GM12878 (cell line): ENCODE data around the gene MEIS2. TPM values are rescaled to one million over a fixed set of nuclear protein-coding genes. Genes with fewer than 3 reads are reported as not detected.

Experiments used
- BACH1 ChIP-seq: fragments of 450-650 bp; IDR thresholded peaks from 2 replicates; pipeline ENCODE4 v1.6.1; 2017; ENCODE audit warnings: mild to moderate bottlenecking, borderline replicate concordance
- BCL11A ChIP-seq: IDR thresholded peaks from 2 replicates; pipeline ENCODE4 v1.6.1; 2011; ENCODE audit warnings: low read depth, low read length
- CBFB ChIP-seq: IDR thresholded peaks from 2 replicates; pipeline ENCODE4 v1.6.1; 2016; ENCODE audit warnings: antibody characterized with exemption, low read depth
- CEBPB ChIP-seq, 2 experiments: fragments of 150-350 bp in 1 of 2; IDR thresholded peaks; 2 replicates each; pipeline ENCODE4 v1.6.1; 2012 to 2014; ENCODE audit warnings: low read depth in 2 of 2, low read length in 2 of 2, borderline replicate concordance in 1 of 2, inconsistent platforms in 1 of 2
- CEBPZ ChIP-seq: fragments of 150-350 bp; IDR thresholded peaks from 2 replicates; pipeline ENCODE4 v1.6.1; 2016; ENCODE audit warnings: low read depth, low read length
- CUX1 ChIP-seq: IDR thresholded peaks from 2 replicates; pipeline ENCODE4 v1.6.1; 2012; ENCODE audit warnings: improper control_type of control experiment, low read depth, low read length; ENCODE audit not compliant: insufficient replicate concordance
- EGR1 ChIP-seq, 2 experiments: IDR thresholded peaks; 1 replicate in 1 of 2; 2 replicates in 1 of 2; pipeline ENCODE4 v1.6.1; 2011 to 2012; ENCODE audit warnings: low read depth in 2 of 2, low read length in 2 of 2, borderline replicate concordance in 1 of 2, mild to moderate bottlenecking in 1 of 2, moderate library complexity in 1 of 2
- HDGF ChIP-seq: fragments of 450-650 bp; IDR thresholded peaks from 2 replicates; pipeline ENCODE4 v1.6.1; 2016; ENCODE audit warnings: antibody characterized with exemption
- IKZF1 ChIP-seq: fragments of 450-650 bp; conservative IDR thresholded peaks from 2 replicates; pipeline ENCODE4 v1.6.1; 2017; ENCODE audit warnings: antibody characterized with exemption, mild to moderate bottlenecking
- KAT2A ChIP-seq: conservative IDR thresholded peaks from 2 replicates; pipeline ENCODE4 v1.6.1; 2011; ENCODE audit warnings: low read depth, low read length; ENCODE audit not compliant: control insufficient read depth
- NFIC ChIP-seq: IDR thresholded peaks from 2 replicates; pipeline ENCODE4 v1.6.1; 2012; ENCODE audit warnings: low read depth, mild to moderate bottlenecking, inconsistent platforms, low read length, moderate library complexity
- NFXL1 ChIP-seq: fragments of 450-650 bp; IDR thresholded peaks from 2 replicates; pipeline ENCODE4 v1.6.1; 2017; ENCODE audit warnings: antibody characterized with exemption, mild to moderate bottlenecking, borderline replicate concordance
- RUNX3 ChIP-seq: IDR thresholded peaks from 2 replicates; pipeline ENCODE4 v1.6.1; 2012; ENCODE audit warnings: low read length, inconsistent platforms
- TAF1 ChIP-seq: IDR thresholded peaks from 2 replicates; pipeline ENCODE4 v1.6.1; 2011; ENCODE audit warnings: mild to moderate bottlenecking, low read depth, low read length, borderline replicate concordance
- USF1 ChIP-seq: IDR thresholded peaks from 2 replicates; pipeline ENCODE4 v1.6.1; 2011; ENCODE audit warnings: borderline replicate concordance, low read depth, mild to moderate bottlenecking, moderate library complexity, mixed read lengths, low read length; ENCODE audit not compliant: insufficient read depth; ENCODE audit errors: extremely low read length
- ZNF24 ChIP-seq: fragments of 450-650 bp; IDR thresholded peaks from 2 replicates; pipeline ENCODE4 v1.6.1; 2017; ENCODE audit warnings: antibody characterized with exemption, mild to moderate bottlenecking
- ZNF274 ChIP-seq: IDR thresholded peaks from one replicate; pipeline ENCODE4 v1.8.0; 2011; ENCODE audit not compliant: insufficient read length, insufficient read depth
- ZNF384 ChIP-seq: IDR thresholded peaks from 2 replicates; pipeline ENCODE4 v1.6.1; 2012; ENCODE audit warnings: low read depth, mild to moderate bottlenecking, low read length, improper control_type of control experiment, borderline replicate concordance
- ZNF622 ChIP-seq: fragments of 450-650 bp; IDR thresholded peaks from 2 replicates; pipeline ENCODE4 v1.6.1; 2017; ENCODE audit warnings: mild to moderate bottlenecking, inconsistent platforms
- ZZZ3 ChIP-seq: IDR thresholded peaks from 2 replicates; pipeline ENCODE4 v1.6.1; 2011; ENCODE audit warnings: low read depth; ENCODE audit not compliant: control insufficient read depth, insufficient read length
- polyA plus RNA-seq, 11 experiments: library from polyadenylated mRNA; depleted of rRNA in 4 of 11; unstranded in 6 of 11; stranded (reverse) in 5 of 11; fragments of >200 nt; fragmentation: Nextera tagmentation in 4 of 11; fragmentation: Illumina TruSeq in 1 of 11; extraction: Ambion mirVana in 4 of 11; extraction: Trizol in 1 of 11; gene quantifications; 1 replicate in 1 of 11; 2 replicates in 10 of 11; pipeline versions ENCODE4 v1.2.1 to v1.2.3, GENCODE V29; 2011 to 2016; ENCODE audit warnings: inconsistent platforms in 2 of 11, missing spikeins in 2 of 11, low read depth in 1 of 11
- total RNA-seq, 4 experiments: library from RNA; depleted of rRNA in 3 of 4; stranded (reverse); fragments of >200 nt in 3 of 4; fragmentation: Illumina TruSeq in 1 of 4; extraction: Trizol in 1 of 4; gene quantifications; 2 replicates each; pipeline versions ENCODE4 v1.2.1 to v1.2.3, GENCODE V29; 2013 to 2021
- TF ChIP-seq, protein P1 (sequence below): IDR thresholded peaks from 2 replicates; pipeline ENCODE4 v1.6.1; 2012; ENCODE audit warnings: low read depth, low read length, improper control_type of control experiment

MEIS2 gene
- total and polyA plus RNA-seq, 10 of the 15 experiments (the other 5 are each of a cell fraction or from before 2014, with no cell fraction given), result 9.2 to 54.0 (median 20.4) TPM

DNA sequence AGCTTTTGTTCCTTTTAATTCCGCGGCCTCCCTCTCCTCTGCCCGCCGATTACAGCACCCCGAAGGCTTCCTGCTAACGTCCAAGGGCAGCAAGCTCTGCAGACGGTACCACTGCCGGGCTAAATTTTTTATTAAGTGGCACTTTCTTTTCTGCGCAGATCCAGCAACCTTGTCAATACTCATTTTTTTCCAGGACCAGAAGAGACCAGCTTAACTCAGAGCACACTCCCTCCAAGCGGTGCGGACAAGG is 542 bp upstream of the MEIS2 start (continued):
- no peak for TF ChIP-seq CUX1
- no peak for TF ChIP-seq ZNF384
- no peak for TF ChIP-seq CEBPZ
- no peak for TF ChIP-seq EGR1 (IDR thresholded peaks at IDR 0.05; ENCODE audit: borderline replicate concordance in 1 of 2, low read depth in 2 of 2, low read length in 2 of 2)
- TF ChIP-seq ZZZ3, result no peak
- TF ChIP-seq HDGF, result no peak
- TF ChIP-seq NFXL1, result no peak
- no peak for TF ChIP-seq IKZF1
- TF ChIP-seq CBFB, result no peak
- TF ChIP-seq ZNF274, result no peak
- TF ChIP-seq NFIC, result peak; percentile 48; the same call in 1 of the 2 replicates
- TF ChIP-seq KAT2A, result no peak
- no peak for TF ChIP-seq RUNX3
- TF ChIP-seq ZNF622, result no peak
- TF ChIP-seq CEBPB (IDR thresholded peaks at IDR 0.05; ENCODE audit: borderline replicate concordance in 1 of 2, low read depth in 2 of 2, low read length in 2 of 2), result no peak
- TF ChIP-seq TAF1, result no peak
- no peak for TF ChIP-seq USF1
- no peak for TF ChIP-seq BACH1
- TF ChIP-seq BCL11A, result no peak
- no peak for TF ChIP-seq ZNF24
- TF ChIP-seq, protein P1, sequence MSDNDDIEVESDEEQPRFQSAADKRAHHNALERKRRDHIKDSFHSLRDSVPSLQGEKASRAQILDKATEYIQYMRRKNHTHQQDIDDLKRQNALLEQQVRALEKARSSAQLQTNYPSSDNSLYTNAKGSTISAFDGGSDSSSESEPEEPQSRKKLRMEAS, result no peak
